Cardiac muscle cell (in vitro differentiated cells and primary cell): Measurements from ENCODE around the gene GPA33. TPM values are rescaled to one million over a fixed set of nuclear protein-coding genes. Genes with fewer than 3 reads are reported as not detected.

ENCODE experiments used
- DNase-seq, 2 donors: peaks; one replicate each; pipeline versions ENCODE4 v3.0.0 to v3.0.0-alpha.2; 2010 to 2017; ENCODE audit warnings: low read depth in 1 of 2, low spot score in 1 of 2
- H3K27ac ChIP-seq: fragments of 200-600 bp; sonication (generic); 2 replicates; pipeline ENCODE4 v1.5.1; 2016
- H3K27me3 ChIP-seq: fragments of 200-600 bp; sonication (generic); 2 replicates; pipeline ENCODE4 v1.6.0; 2016; ENCODE audit warnings: control low read depth
- H3K36me3 ChIP-seq: fragments of 200-600 bp; sonication (generic); 2 replicates; pipeline ENCODE4 v1.5.1; 2016; ENCODE audit warnings: control low read depth
- H3K4me1 ChIP-seq: fragments of 200-600 bp; sonication (generic); 2 replicates; pipeline ENCODE4 v1.8.1; 2017; ENCODE audit warnings: low read depth, mild to moderate bottlenecking, mixed run types
- H3K4me3 ChIP-seq: fragments of 200-600 bp; sonication (generic); 2 replicates; pipeline ENCODE4 v1.5.1; 2016; ENCODE audit warnings: mild to moderate bottlenecking
- H3K9me3 ChIP-seq: fragments of 200-600 bp; sonication (generic); 2 replicates; pipeline ENCODE4 v1.5.1; 2017; ENCODE audit warnings: low read depth, mild to moderate bottlenecking, control low read depth
- CTCF ChIP-seq: IDR thresholded peaks from 2 replicates; pipeline ENCODE4 v1.5.1; 2012; ENCODE audit warnings: low read depth, mild to moderate bottlenecking, low read length
- polyA plus RNA-seq: library from polyadenylated mRNA; unstranded; fragments of >200 nt; fragmentation: Nextera tagmentation; extraction: Ambion mirVana; gene quantifications from 2 replicates; pipeline ENCODE4 v1.2.1, GENCODE V29; 2016
- total RNA-seq: library from RNA; depleted of rRNA; stranded (reverse); fragments of >200 nt; gene quantifications from 2 replicates; pipeline ENCODE4 v1.2.3, GENCODE V29; 2016

GPA33 gene
- total and polyA plus RNA-seq, 2 experiments from 2014 or later: 0.35 to 0.69 TPM

GRCh38 chr1:167102906-167103573, 12.9 kb upstream of the GPA33 start:
- Histone ChIP-seq H3K27me3 (no peaks in the 10 kb centered on the region), H3K36me3 (peaks cover 6% of the 10 kb centered on the region), H3K4me3 (no peak overlapping the region), H3K4me1 (peaks cover 9% of the 10 kb centered on the region), H3K9me3 (no peaks in the 10 kb centered on the region), H3K27ac (no peak overlapping the region)
- DNase-seq: no peak
- TF ChIP-seq CTCF: no peak

- H3K27me3 ChIP-seq: no peaks in the 10 kb centered on the region
- peaks cover 9% of the 10 kb centered on the region for H3K4me1 ChIP-seq
- TF ChIP-seq CTCF: no peak
- H3K27ac ChIP-seq: no peak overlapping the region
- peaks cover 6% of the 10 kb centered on the region for H3K36me3 ChIP-seq
- no peak overlapping the region for H3K4me3 ChIP-seq
- no peak for DNase-seq
- H3K9me3 ChIP-seq: no peaks in the 10 kb centered on the region
These were observed 11.6 kb upstream of the GPA33 start for GRCh38 chr1:167101754-167102153.

GRCh38 chr1:167100730-167101129, 10.6 kb upstream of the GPA33 start:
- Histone ChIP-seq H3K27me3 (no peaks in the 10 kb centered on the region), H3K4me3 (no peak overlapping the region), H3K4me1 (peaks cover 6% of the 10 kb centered on the region), H3K36me3 (peaks cover 6% of the 10 kb centered on the region), H3K27ac (no peak overlapping the region), H3K9me3 (no peaks in the 10 kb centered on the region)
- no peak for TF ChIP-seq CTCF
- DNase-seq: no peak

GRCh38 chr1:167099851-167100250, 9.7 kb upstream of the GPA33 start:
- no peaks in the 10 kb centered on the region for H3K9me3 ChIP-seq
- no peaks in the 10 kb centered on the region for H3K27me3 ChIP-seq
- no peak for DNase-seq
- H3K36me3 ChIP-seq: peaks cover 6% of the 10 kb centered on the region
- no peak overlapping the region for H3K4me3 ChIP-seq
- no peak overlapping the region for H3K27ac ChIP-seq
- no peak for TF ChIP-seq CTCF
- H3K4me1 ChIP-seq: peaks cover 7% of the 10 kb centered on the region

- Histone ChIP-seq H3K4me1 (peaks cover 32% of the 10 kb centered on the region), H3K9me3 (no peaks in the 10 kb centered on the region), H3K4me3 (peak overlapping the region; percentile 29), H3K36me3 (peaks cover 6% of the 10 kb centered on the region), H3K27ac (no peak overlapping the region), H3K27me3 (no peaks in the 10 kb centered on the region)
- DNase-seq: peak in 1 of 2 donors; percentile 24
- no peak for TF ChIP-seq CTCF
These were observed 5.2 kb upstream of the GPA33 start for GRCh38 chr1:167095368-167095767.
